ENCODE measurements around the gene ACAN.

GRCh38 chr15:88872706-88873105, 69.5 kb downstream of the ACAN start:
- TF ChIP-seq CTCF (conservative IDR thresholded peaks at IDR 0.05 in 1 of 2, IDR thresholded peaks at IDR 0.05 in 1 of 2; ENCODE audit: extremely low read depth in 1 of 2, insufficient read depth in 1 of 2, low read depth in 1 of 2, low read length in 2 of 2) (no peak), EZH2 (IDR thresholded peaks at IDR 0.05; ENCODE audit: borderline replicate concordance, low read length) (no peak)
